ENCODE results near the gene ASB15.

GRCh38 chr7:123677061-123677715, 75.6 kb downstream of the ASB15 start:
- TF ChIP-seq EZH2 (IDR thresholded peaks at IDR 0.05; ENCODE audit: borderline replicate concordance, low read depth, low read length, severe bottlenecking) (no peak), CTCF (IDR thresholded peaks at IDR 0.05; ENCODE audit: borderline replicate concordance, extremely low read depth, low read length, poor library complexity, severe bottlenecking) (no peak)
